GM12801 (cell line): Measurements from ENCODE around the gene LRRC27.

Source experiments
- TF ChIP-seq, protein P1 (sequence below): IDR thresholded peaks from one replicate; pipeline ENCODE4 v1.5.1; 2011; ENCODE audit warnings: control low read depth; ENCODE audit not compliant: insufficient read length; ENCODE audit errors: extremely low read depth

LRRC27 gene

DNA sequence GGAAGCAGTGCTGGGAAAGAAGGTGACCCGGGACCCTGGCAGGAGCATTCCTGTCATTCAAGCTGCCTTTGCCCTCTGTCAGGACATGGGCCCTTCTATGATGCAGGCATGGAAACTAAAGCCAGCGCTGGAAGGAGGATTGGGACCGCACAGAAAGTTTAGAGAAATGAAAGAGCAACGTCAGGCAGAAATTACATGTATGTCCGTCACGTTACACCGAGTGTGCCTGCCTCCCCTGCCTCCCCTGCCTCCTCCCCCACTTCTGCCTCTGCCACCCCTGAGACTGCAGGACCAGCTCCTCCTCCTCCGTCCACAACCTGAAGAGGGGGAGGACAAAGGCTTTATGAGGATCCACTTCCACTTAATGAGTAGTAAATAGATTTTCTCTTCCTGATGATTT is 51.1 kb downstream of the LRRC27 start:
- TF ChIP-seq, protein P1, sequence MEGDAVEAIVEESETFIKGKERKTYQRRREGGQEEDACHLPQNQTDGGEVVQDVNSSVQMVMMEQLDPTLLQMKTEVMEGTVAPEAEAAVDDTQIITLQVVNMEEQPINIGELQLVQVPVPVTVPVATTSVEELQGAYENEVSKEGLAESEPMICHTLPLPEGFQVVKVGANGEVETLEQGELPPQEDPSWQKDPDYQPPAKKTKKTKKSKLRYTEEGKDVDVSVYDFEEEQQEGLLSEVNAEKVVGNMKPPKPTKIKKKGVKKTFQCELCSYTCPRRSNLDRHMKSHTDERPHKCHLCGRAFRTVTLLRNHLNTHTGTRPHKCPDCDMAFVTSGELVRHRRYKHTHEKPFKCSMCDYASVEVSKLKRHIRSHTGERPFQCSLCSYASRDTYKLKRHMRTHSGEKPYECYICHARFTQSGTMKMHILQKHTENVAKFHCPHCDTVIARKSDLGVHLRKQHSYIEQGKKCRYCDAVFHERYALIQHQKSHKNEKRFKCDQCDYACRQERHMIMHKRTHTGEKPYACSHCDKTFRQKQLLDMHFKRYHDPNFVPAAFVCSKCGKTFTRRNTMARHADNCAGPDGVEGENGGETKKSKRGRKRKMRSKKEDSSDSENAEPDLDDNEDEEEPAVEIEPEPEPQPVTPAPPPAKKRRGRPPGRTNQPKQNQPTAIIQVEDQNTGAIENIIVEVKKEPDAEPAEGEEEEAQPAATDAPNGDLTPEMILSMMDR = no peak

DNA sequence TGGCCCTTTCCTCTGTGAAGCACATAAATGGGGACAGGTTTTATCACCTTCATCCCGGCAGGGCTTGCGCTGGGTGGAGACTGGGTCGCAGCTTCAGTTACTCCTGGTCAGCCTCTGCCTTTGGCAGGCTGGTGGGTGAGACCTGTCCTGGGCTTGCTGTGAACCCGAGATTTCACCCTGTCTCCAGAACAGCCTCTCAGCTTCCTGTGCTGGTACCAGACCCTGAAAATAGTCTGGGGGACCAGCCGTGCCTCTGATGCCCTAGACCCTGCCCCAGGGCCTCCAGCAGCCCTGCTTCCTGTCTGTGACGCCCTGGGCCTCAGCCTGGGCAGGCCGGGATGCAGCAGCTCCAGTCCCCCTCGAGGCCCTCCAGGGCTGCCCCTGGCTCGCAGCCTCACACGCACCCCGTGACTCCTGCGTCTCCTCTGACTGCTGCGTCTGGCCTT is 51.8 kb downstream of the LRRC27 start:
- TF ChIP-seq, protein P1 = no peak

DNA sequence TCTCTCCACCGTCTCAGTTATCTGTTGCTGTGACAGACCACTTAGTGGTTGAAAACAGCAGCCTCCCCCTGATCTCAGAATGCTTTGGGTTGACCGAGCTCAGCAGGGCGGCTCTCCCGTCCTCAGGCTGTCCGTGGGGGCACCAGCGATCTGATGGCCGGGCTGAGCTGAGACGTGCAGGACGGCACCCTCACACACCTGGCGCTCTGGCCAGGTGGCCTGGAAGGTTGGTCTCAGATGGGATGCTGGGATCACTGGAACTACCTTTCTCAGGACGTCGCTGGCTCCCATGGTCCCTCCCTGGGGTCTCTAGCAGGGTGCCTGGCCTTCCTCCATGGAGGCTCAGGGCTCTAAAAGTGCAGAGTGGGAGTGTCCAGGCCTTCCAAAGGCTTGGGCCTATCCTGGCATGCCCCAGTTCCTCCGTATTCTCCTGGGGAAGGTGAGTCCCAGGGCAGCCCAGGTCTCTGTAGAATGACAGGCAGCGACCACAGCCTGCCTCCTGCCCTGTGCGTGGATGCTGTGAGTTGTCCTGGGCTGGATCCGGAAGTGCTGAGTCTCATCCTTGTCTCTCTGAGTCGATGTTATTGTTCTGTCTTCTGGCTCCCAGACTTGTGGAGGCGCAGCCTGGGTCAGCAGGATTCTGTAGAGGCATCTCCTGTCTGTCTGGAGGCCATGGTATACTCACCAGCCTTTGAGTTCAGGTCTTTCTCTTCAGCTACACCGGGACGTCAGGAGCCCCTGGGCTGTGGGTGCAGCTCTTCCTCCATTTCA is 52.8 kb downstream of the LRRC27 start:
- TF ChIP-seq, protein P1 = no peak

DNA sequence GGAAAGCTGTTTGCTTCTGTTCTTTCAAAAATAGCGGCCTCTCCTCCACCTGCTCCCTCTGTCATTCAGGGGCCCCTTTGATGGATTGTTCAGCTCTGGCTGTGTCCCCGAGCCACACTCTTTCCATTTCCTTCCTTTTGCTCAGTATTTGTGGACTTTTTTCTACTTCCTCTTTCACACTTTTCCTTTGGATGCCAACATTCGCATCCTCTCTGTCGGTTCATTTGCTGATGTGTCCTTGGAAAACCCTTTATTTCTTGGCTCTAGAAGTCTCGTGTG is 53.3 kb downstream of the LRRC27 start:
- TF ChIP-seq, protein P1 = no peak

DNA sequence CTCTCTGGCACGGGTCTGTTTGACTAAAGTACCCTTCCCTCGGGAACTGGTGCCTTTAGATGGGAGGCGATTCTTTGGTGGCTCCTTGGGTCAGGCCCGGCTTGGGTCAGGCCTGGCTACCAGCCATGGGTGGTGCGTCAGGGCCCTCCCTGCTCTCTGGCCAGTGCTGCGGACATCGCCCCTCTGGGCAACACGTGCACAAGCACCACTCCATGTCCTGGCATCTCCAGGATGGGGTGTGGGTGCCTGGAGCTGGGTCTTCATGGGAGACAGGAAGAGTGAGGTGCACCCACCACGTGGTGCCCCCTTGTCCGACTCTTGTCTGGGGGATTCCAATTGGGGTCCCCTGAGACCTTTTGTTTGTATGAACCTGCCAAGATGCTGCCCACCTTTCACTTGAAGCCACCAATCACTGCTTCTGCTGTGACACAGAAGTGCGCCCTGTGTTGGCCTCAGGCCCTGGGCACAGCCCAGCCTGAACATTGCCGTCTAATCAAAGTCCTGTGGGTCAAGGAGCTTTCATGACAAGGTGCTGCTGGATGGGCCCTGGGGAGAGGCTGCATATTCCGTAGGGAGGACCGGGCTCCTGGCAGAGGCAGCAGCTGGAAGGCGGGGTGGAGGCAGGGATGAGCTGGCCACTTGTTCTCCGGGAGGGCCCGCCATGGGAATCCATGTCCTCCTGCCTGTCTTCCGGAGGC is 53.9 kb downstream of the LRRC27 start:
- TF ChIP-seq, protein P1 = no peak

DNA sequence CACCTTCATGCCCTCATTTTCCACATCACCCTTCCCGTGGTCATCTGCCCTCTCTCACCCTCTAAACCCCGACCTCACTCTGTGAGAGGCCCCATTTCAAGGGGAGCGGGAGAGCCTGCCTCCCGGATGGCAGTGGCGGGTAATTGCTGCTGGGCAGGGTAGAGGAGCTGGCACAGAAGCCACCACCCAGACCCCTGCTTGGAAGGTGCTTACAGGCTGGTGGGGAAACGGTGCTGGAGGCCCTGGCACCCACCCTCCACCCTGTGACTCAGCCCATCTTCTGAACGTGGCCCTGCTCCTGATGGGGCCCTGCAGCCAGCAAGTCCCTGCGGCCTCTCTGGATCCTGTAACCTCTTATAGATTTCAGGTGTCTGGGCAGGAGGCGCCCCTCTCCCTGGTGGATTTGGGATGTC is 54.4 kb downstream of the LRRC27 start:
- TF ChIP-seq, protein P1 = no peak

DNA sequence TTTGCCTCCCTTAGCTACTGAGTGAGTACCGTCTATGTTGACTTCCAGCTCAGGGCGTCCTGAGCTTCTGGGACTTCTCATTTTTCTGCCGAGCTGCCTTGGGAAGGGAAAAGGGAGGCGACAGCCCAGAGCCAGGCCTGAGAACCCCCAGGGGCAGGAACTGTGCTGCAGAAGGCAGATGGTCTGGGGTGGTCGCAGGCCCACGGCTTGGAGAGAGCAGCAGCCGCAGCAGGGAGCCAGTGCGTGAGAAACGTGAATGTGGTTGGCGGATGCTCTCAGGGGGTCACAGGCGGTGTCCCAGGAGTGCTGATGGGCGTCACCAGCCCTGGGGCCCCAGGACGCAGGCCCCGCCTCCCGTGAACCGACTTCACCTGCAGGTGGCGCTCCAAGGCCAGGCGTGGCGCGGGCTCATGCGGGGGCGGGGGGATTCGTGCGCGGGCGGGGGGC is 55.8 kb downstream of the LRRC27 start:
- TF ChIP-seq, protein P1 = no peak
